HepG2 (cell line): ENCODE results near the gene IGDCC3. TPM values are rescaled to one million over a fixed set of nuclear protein-coding genes. Genes with fewer than 3 reads are reported as not detected.

Experiments used
- ATAC-seq: fragments of 200-7000 bp; cut with Tn5 transposase; 3 replicates; pipeline ENCODE4 v1.9.1; 2020; ENCODE audit warnings: mild to moderate bottlenecking, moderate library complexity
- BruUV-seq: library from RNA; stranded (reverse); fragments of 400-500 nt; replicated peaks from 2 replicates; lab custom pipeline; 2021; lab: Mats Ljungman, UMichigan
- CTCF ChIA-PET: fragments of 300-600 bp; formaldehyde crosslinking; extraction: SDS; loops from one replicate; lab custom pipeline; 2021; ENCODE audit warnings: low total read pairs, inconsistent platforms, low intra/inter-chr PET ratio; lab: Yijun Ruan, JAX
- POLR2A ChIA-PET: fragments of 350-600 bp; sonication (Branson Sonifier 250); formaldehyde crosslinking; loops from one replicate; lab custom pipeline; 2020; ENCODE audit warnings: antibody characterized with exemption, inconsistent platforms; lab: Yijun Ruan, JAX
- DNase-seq: peaks from one replicate; pipeline ENCODE4 v3.0.0-alpha.2; 2015; ENCODE audit warnings: low spot score
- FAIRE-seq: peaks from 3 replicates; lab custom pipeline; 2011; peaks lifted over from hg19 to GRCh38; lab: Jason Lieb, UNC
- H2AFZ ChIP-seq: one replicate; pipeline ENCODE4 v1.6.1; 2011; ENCODE audit warnings: low read length, inconsistent platforms
- H3K27ac ChIP-seq: fragments of 300-600 bp; 3 replicates; pipeline ENCODE4 v1.8.0; 2011; ENCODE audit warnings: mixed run types, mild to moderate bottlenecking, mixed read lengths, low read length, inconsistent platforms; ENCODE audit not compliant: insufficient read depth; ENCODE audit errors: extremely low read length
- H3K27me3 ChIP-seq, 2 experiments: fragments of 200-600 bp in 1 of 2; 2 replicates in 1 of 2; 3 replicates in 1 of 2; pipeline versions ENCODE4 v1.6.0 to v1.8.0; 2011; ENCODE audit warnings: low read length in 2 of 2, mild to moderate bottlenecking in 2 of 2, moderate library complexity in 2 of 2, inconsistent platforms in 1 of 2; ENCODE audit not compliant: insufficient read depth in 2 of 2, control insufficient read depth in 1 of 2
- H3K36me3 ChIP-seq, 2 experiments: fragments of 200-600 bp in 1 of 2; replicated peaks in 1 of 2; 2 replicates in 1 of 2; 3 replicates in 1 of 2; pipeline versions ENCODE4 v1.5.1 to v1.8.0; 2011; ENCODE audit warnings: low read length in 2 of 2, inconsistent platforms in 1 of 2; ENCODE audit not compliant: insufficient read depth in 2 of 2, control insufficient read depth in 1 of 2
- H3K4me1 ChIP-seq: 2 replicates; pipeline ENCODE4 v1.5.1; 2012; ENCODE audit warnings: low read length, inconsistent platforms; ENCODE audit not compliant: insufficient read depth
- H3K4me2 ChIP-seq: 2 replicates; pipeline ENCODE4 v1.6.0; 2011; ENCODE audit warnings: low read depth, low read length, inconsistent platforms
- H3K4me3 ChIP-seq, 3 experiments: fragments of 200-600 bp in 1 of 3; sonication (generic), shearing (Covaris generic) in 1 of 3; replicated peaks in 1 of 3; 2 replicates each; pipeline ENCODE4 v1.5.1; 2011 to 2016; ENCODE audit warnings: low read length in 3 of 3, inconsistent platforms in 2 of 3, low read depth in 2 of 3, mild to moderate bottlenecking in 2 of 3, control low read depth in 1 of 3, mixed read lengths in 1 of 3; ENCODE audit not compliant: insufficient read depth in 1 of 3
- H3K79me2 ChIP-seq: one replicate; pipeline ENCODE4 v1.6.1; 2011; ENCODE audit warnings: low read length, inconsistent platforms; ENCODE audit not compliant: insufficient read depth
- H3K9ac ChIP-seq: 2 replicates; pipeline ENCODE4 v1.6.0; 2011; ENCODE audit warnings: mild to moderate bottlenecking, low read depth, low read length, inconsistent platforms; ENCODE audit not compliant: insufficient read depth
- H3K9me3 ChIP-seq: 2 replicates; pipeline ENCODE4 v1.5.1; 2012; ENCODE audit warnings: mild to moderate bottlenecking, low read length
- H4K20me1 ChIP-seq: 2 replicates; pipeline ENCODE4 v1.6.0; 2011; ENCODE audit warnings: inconsistent platforms, mild to moderate bottlenecking, low read length, moderate library complexity; ENCODE audit not compliant: insufficient read depth
- REST ChIP-seq, 2 experiments: IDR thresholded peaks; 2 replicates each; pipeline ENCODE4 v1.6.1; 2011 to 2012; ENCODE audit warnings: low read length in 2 of 2, borderline replicate concordance in 1 of 2, low read depth in 1 of 2, mild to moderate bottlenecking in 1 of 2, moderate library complexity in 1 of 2
- ZNF691 ChIP-seq: sonication (generic); formaldehyde crosslinking; IDR thresholded peaks from 2 replicates; pipeline ENCODE4 v1.4.0; 2020; ENCODE audit warnings: missing genetic modification reagents, low read depth, mild to moderate bottlenecking, borderline replicate concordance
- WGBS: methylation state at CpG from one replicate; pipeline ENCODE4 v1.1.6; 2017; ENCODE audit warnings: low lambda C conversion rate; 5-methylcytosine and 5-hydroxymethylcytosine counted together
- in situ Hi-C: cut with HindIII; loops from 2 replicates; pipeline ENCODE4 v1.10.0; 2017; ENCODE audit warnings: low pct_unique_long_range_greater_than_20kb; ENCODE audit not compliant: extremely low pct_ligation_motif_present
- intact Hi-C: fragments of 100-400 bp; cut with micrococcal nuclease; formaldehyde crosslinking; loops from one replicate; pipeline ENCODE4 v1.10.0; 2022; ENCODE audit not compliant: unreplicated experiment
- polyA plus RNA-seq, 8 experiments: library from polyadenylated mRNA; depleted of rRNA in 3 of 8; stranded (reverse) in 7 of 8; unstranded in 1 of 8; fragments of >200 nt; fragmentation: Illumina TruSeq in 4 of 8; extraction: Trizol in 4 of 8; gene quantifications; 2 replicates each; pipeline versions ENCODE4 v1.2.1 to v1.2.3, GENCODE V29; 2011 to 2016; ENCODE audit warnings: low read depth in 4 of 8, missing spikeins in 1 of 8, mixed read lengths in 1 of 8; ENCODE audit not compliant: insufficient read depth in 1 of 8
- total RNA-seq, 5 experiments: library from RNA; depleted of rRNA; stranded (reverse); fragments of >200 nt; fragmentation: Illumina TruSeq; extraction: Trizol; gene quantifications; 2 replicates each; pipeline ENCODE4 v1.2.3, GENCODE V29; 2016; ENCODE audit warnings: low read depth in 1 of 5

The IGDCC3 gene
- total and polyA plus RNA-seq, 2 of the 13 experiments (the other 11 are each of a cell fraction or from before 2014, with no cell fraction given): 30.1 to 51.8 TPM

GRCh38 chr15:65330934-65331645 lies 46.7 kb downstream of the IGDCC3 start:
- no peaks in the 10 kb centered on the region for H4K20me1 ChIP-seq
- no peaks in the 10 kb centered on the region for H3K79me2 ChIP-seq
- ChIA-PET CTCF (no interaction called here), POLR2A (no interaction called here)
- no peak overlapping the region for H2AFZ ChIP-seq
- H3K9ac ChIP-seq: no peak overlapping the region
- no peak for DNase-seq
- H3K4me3 ChIP-seq: no peak overlapping the region
- H3K4me2 ChIP-seq: no peak overlapping the region
- H3K4me1 ChIP-seq: peaks cover 6% of the 10 kb centered on the region
- intact Hi-C loops (no loop called here), in situ Hi-C loops (no loop called here)
- FAIRE-seq: no peak
- no peaks in the 10 kb centered on the region for H3K9me3 ChIP-seq
- no peak overlapping the region for H3K27ac ChIP-seq
- WGBS: 97% methylated on average over 17 of the region's 22 CpGs
- TF ChIP-seq ZNF691 (CRISPR knock-in tag) (no peak), REST (IDR thresholded peaks at IDR 0.05; ENCODE audit: borderline replicate concordance in 1 of 2, low read depth in 1 of 2, low read length in 2 of 2) (peak in 1 of 2 experiments; percentile 45; a peak in 1 of 4 replicates)
- no TSS peak for BruUV-seq
- H3K27me3 ChIP-seq: no peaks in the 10 kb centered on the region
- H3K36me3 ChIP-seq: peaks cover 32 to 63% of the 10 kb centered on the region in 2 experiments; a peak in 4 of 5 replicates
- ATAC-seq: no peak
